HG03442 (cell line): ENCODE data around the gene CTTNBP2NL.

ENCODE experiments used
- ATAC-seq: cut with Tn5 transposase; IDR thresholded peaks from one replicate; pipeline ENCODE4 v1.9.1; 2021; ENCODE audit warnings: mild to moderate bottlenecking, moderate library complexity; ENCODE audit not compliant: unreplicated experiment

CTTNBP2NL gene

GRCh38 chr1:112505400-112505785 lies 109.4 kb downstream of the CTTNBP2NL start:
- ATAC-seq: no peak

- ATAC-seq: no peak
These were observed 109.9 kb downstream of the CTTNBP2NL start for GRCh38 chr1:112505878-112506277.

GRCh38 chr1:112506306-112506705 lies 110.3 kb downstream of the CTTNBP2NL start:
- ATAC-seq: no peak

- ATAC-seq: no peak
These were observed 110.7 kb downstream of the CTTNBP2NL start for GRCh38 chr1:112506731-112507130.

GRCh38 chr1:112507336-112507735 lies 111.3 kb downstream of the CTTNBP2NL start:
- ATAC-seq: no peak

GRCh38 chr1:112507921-112508277 lies 111.9 kb downstream of the CTTNBP2NL start:
- no peak for ATAC-seq

- peak; percentile 57 for ATAC-seq
These were observed 112.4 kb downstream of the CTTNBP2NL start, which contains the start of gene WNT2B for GRCh38 chr1:112508278-112509004. Gene WNT2B, plus strand, starts transcription at chr1:112508965. Its CDS starts 298 bp downstream, at chr1:112509263.

GRCh38 chr1:112509005-112509659 lies 113.1 kb downstream of the CTTNBP2NL start:
- peak; percentile 20 for ATAC-seq

GRCh38 chr1:112509660-112510178 lies 113.7 kb downstream of the CTTNBP2NL start:
- ATAC-seq: no peak

- no peak for ATAC-seq
These were observed 114.3 kb downstream of the CTTNBP2NL start for GRCh38 chr1:112510340-112510739.
